Stomach (tissue), 9 donors: ENCODE data around the gene MKRN2OS. TPM values are rescaled to one million over a fixed set of nuclear protein-coding genes. Genes with fewer than 3 reads are reported as not detected.

ENCODE experiments used
- DNase-seq, 2 donors: peaks; one replicate each; pipeline versions ENCODE4 v3.0.0 to v3.0.0-alpha.2; 2013 to 2019
- H3K27ac ChIP-seq, 5 donors: fragments of 200-600 bp in 4 of 5; sonication (generic) in 4 of 5; one replicate each; pipeline ENCODE4 v1.5.1; 2013 to 2019; ENCODE audit warnings: mild to moderate bottlenecking in 1 of 5, moderate library complexity in 1 of 5
- H3K27me3 ChIP-seq, 3 donors: fragments of 200-600 bp; sonication (generic); one replicate each; pipeline ENCODE4 v1.5.1; 2017 to 2019; ENCODE audit warnings: mixed run types in 1 of 3
- H3K36me3 ChIP-seq, 4 donors: fragments of 200-600 bp; sonication (generic); 1 replicate in 3 of 4; 2 replicates in 1 of 4; pipeline ENCODE4 v1.5.1; 2016 to 2019
- H3K4me1 ChIP-seq, 4 donors: fragments of 200-600 bp; sonication (generic); one replicate each; pipeline ENCODE4 v1.5.1; 2016 to 2019
- H3K4me3 ChIP-seq, 4 donors: fragments of 200-600 bp; sonication (generic) in 3 of 4; one replicate each; pipeline ENCODE4 v1.5.1; 2016 to 2019; ENCODE audit warnings: mild to moderate bottlenecking in 1 of 4
- H3K9me3 ChIP-seq, 4 donors: fragments of 200-600 bp; sonication (generic); one replicate each; pipeline ENCODE4 v1.5.1; 2016 to 2019
- EP300 ChIP-seq: sonication (generic); formaldehyde crosslinking; IDR thresholded peaks from one replicate; pipeline ENCODE4 v1.6.1; 2017; ENCODE audit warnings: antibody characterized with exemption
- POLR2A ChIP-seq, 4 donors: fragments of 450-650 bp; IDR thresholded peaks; one replicate each; pipeline ENCODE4 v1.6.1; 2016; ENCODE audit warnings: antibody characterized with exemption in 4 of 4, control low read depth in 2 of 4, mild to moderate bottlenecking in 1 of 4, moderate library complexity in 1 of 4
- POLR2AphosphoS5 ChIP-seq, 3 donors: sonication (generic); formaldehyde crosslinking; IDR thresholded peaks; one replicate each; pipeline ENCODE4 v1.6.1; 2016; ENCODE audit warnings: antibody characterized with exemption in 3 of 3
- WGBS, 5 donors: extraction: QIAGEN DNeasy Blood & Tissue Kit in 3 of 5; methylation state at CpG; one replicate each; pipeline versions ENCODE4 v1.1.5 to v1.1.7; 2013 to 2018; 5-methylcytosine and 5-hydroxymethylcytosine counted together
- intact Hi-C: fragments of 100-400 bp; cut with DNase I; formaldehyde crosslinking; loops from one replicate; pipeline ENCODE4 v1.15.1; 2023; ENCODE audit warnings: low total_unique reads
- polyA plus RNA-seq, 3 donors: library from polyadenylated mRNA; stranded (reverse); fragments of 200-250 nt; gene quantifications; one replicate each; pipeline ENCODE4 v1.2.3, GENCODE V29; 2013
- total RNA-seq, 5 donors: library from RNA; depleted of rRNA; stranded (reverse); fragments of >200 nt; gene quantifications; one replicate each; pipeline versions ENCODE4 v1.1.0 to v1.2.3, GENCODE V29; 2014 to 2016
- TF ChIP-seq, protein P1 (sequence below), 7 experiments: fragments of 450-650 bp in 4 of 7; fragments of 200-600 bp in 3 of 7; sonication (generic) in 3 of 7; IDR thresholded peaks; one replicate each; pipeline ENCODE4 v1.5.1; 2016 to 2019; ENCODE audit warnings: antibody characterized with exemption in 7 of 7, control low read depth in 2 of 7, mild to moderate bottlenecking in 1 of 7
- donor health status: healthy with polysubstance abuse.
- donor health status: Bipolar disorder and iron deficiency.
- donor health status: healthy.

MKRN2OS gene
- total and polyA plus RNA-seq, 8 donors: 3.1 to 11.0 (median 4.3) TPM; not detected in 4

- WGBS, 5 donors: 80 to 100% (median 96%) methylated on average over 1 to 4 of the region's 4 CpGs
- Histone ChIP-seq H3K9me3 (no peaks in the 10 kb centered on the region), H3K36me3 (peaks cover 59 to 100% (median 99%) of the 10 kb centered on the region in 4 donors), H3K4me1 (peaks cover 0 to 4% (median 0%) of the 10 kb centered on the region in 4 donors), H3K27ac (no peak overlapping the region), H3K27me3 (no peaks in the 10 kb centered on the region), H3K4me3 (no peak overlapping the region)
- intact Hi-C loops: no loop called here
- TF ChIP-seq EP300: no peak
- TF ChIP-seq, protein P1, sequence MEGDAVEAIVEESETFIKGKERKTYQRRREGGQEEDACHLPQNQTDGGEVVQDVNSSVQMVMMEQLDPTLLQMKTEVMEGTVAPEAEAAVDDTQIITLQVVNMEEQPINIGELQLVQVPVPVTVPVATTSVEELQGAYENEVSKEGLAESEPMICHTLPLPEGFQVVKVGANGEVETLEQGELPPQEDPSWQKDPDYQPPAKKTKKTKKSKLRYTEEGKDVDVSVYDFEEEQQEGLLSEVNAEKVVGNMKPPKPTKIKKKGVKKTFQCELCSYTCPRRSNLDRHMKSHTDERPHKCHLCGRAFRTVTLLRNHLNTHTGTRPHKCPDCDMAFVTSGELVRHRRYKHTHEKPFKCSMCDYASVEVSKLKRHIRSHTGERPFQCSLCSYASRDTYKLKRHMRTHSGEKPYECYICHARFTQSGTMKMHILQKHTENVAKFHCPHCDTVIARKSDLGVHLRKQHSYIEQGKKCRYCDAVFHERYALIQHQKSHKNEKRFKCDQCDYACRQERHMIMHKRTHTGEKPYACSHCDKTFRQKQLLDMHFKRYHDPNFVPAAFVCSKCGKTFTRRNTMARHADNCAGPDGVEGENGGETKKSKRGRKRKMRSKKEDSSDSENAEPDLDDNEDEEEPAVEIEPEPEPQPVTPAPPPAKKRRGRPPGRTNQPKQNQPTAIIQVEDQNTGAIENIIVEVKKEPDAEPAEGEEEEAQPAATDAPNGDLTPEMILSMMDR (IDR thresholded peaks at IDR 0.05): no peak
- no peak for DNase-seq
These were observed 44.8 kb upstream of the MKRN2OS start for GRCh38 chr3:12590096-12590495.

DNA sequence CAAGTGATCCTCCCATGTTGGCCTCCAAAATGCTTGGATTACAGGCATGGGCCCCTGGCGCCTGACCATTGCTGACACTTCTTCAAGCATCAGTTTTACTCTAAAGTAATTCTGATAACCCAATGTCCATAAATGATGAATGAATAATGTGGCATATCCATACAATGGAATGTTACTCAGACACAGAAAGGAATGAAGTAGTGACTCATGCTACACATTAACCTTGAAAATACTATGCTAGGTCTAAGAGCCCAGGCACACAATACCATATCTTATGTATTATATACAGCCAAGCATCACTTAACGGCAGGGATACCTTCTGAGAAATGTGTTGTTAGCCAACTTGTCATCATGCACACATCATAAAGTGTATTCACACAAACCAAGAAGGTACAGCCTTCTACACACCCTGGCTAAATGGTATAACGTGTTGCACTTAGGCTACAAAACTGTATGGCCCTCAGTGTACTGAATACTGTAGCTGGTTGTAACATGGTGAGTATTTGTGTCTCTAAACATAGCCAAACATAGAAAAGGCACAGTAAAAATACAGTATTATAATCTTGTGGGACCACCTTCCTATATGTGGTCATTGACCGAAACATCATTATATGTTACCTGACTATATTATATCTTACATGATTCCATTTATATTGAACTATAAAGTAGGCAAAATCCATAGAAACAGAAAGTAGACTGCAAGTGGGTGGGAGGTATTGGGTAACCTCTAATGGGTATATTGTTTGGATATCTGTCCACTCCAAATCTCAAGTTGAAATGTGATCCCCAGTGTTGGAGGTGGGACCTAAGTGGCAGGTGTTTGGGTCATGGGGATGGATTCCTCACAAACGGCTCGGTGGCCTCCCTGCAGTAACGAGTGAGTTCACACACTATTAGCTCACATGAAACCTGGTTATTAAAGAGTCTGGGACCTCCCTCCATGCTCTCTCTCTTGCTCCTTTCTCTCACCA lies 43.0 kb upstream of the MKRN2OS start:
- no peak overlapping the region for H3K4me3 ChIP-seq
- peaks cover 60 to 100% (median 99%) of the 10 kb centered on the region in 4 donors for H3K36me3 ChIP-seq
- no peaks in the 10 kb centered on the region for H3K27me3 ChIP-seq
- no peak for DNase-seq
- H3K4me1 ChIP-seq: peaks cover 0 to 5% (median 4%) of the 10 kb centered on the region in 4 donors
- H3K9me3 ChIP-seq: no peaks in the 10 kb centered on the region
- 71 to 83% (median 75%) methylated on average over 7 of the region's 7 CpGs for WGBS, 5 donors
- H3K27ac ChIP-seq: no peak overlapping the region
- TF ChIP-seq POLR2A (IDR thresholded peaks at IDR 0.05) (no peak), POLR2AphosphoS5 (IDR thresholded peaks at IDR 0.05) (no peak), EP300 (no peak)
- TF ChIP-seq, protein P1 (IDR thresholded peaks at IDR 0.05): no peak
- intact Hi-C loops: no loop called here

DNA sequence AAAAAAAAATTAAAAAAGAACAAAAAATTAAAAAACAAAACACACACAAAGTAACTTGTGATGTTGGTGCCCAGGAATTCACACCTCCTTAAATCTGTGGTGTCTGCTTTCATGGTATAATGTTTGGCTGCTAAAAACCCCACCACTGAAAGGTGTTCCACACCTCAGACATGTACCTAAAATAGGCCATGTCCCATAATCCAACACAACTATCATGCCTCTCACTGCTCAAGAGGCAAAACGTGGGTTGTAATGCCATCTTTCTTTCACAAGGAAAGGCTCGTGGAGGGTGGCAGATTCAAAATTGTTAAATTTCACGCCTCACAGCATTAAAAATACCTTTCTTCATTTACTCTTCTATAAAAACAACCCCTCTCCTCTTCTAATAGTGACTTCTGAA lies 41.1 kb upstream of the MKRN2OS start:
- 81 to 83% (median 82%) methylated on average over 3 of the region's 3 CpGs for WGBS, 5 donors
- H3K27ac ChIP-seq: no peak overlapping the region
- peaks cover 0 to 8% (median 6%) of the 10 kb centered on the region in 4 donors for H3K4me1 ChIP-seq
- no peak for DNase-seq
- no peaks in the 10 kb centered on the region for H3K27me3 ChIP-seq
- intact Hi-C loops: no loop called here
- H3K36me3 ChIP-seq: peaks cover 68 to 100% (median 100%) of the 10 kb centered on the region in 4 donors
- no peak overlapping the region for H3K4me3 ChIP-seq
- no peak for TF ChIP-seq POLR2A (IDR thresholded peaks at IDR 0.05)
- TF ChIP-seq EP300: no peak
- TF ChIP-seq, protein P1 (IDR thresholded peaks at IDR 0.05): no peak
- TF ChIP-seq POLR2AphosphoS5 (IDR thresholded peaks at IDR 0.05): no peak
- H3K9me3 ChIP-seq: no peaks in the 10 kb centered on the region

- peaks cover 0 to 8% (median 6%) of the 10 kb centered on the region in 4 donors for H3K4me1 ChIP-seq
- H3K9me3 ChIP-seq: no peaks in the 10 kb centered on the region
- TF ChIP-seq, protein P1 (IDR thresholded peaks at IDR 0.05): no peak
- no peak for TF ChIP-seq POLR2A (IDR thresholded peaks at IDR 0.05)
- no peak for TF ChIP-seq POLR2AphosphoS5 (IDR thresholded peaks at IDR 0.05)
- TF ChIP-seq EP300: no peak
- peaks cover 68 to 100% (median 100%) of the 10 kb centered on the region in 4 donors for H3K36me3 ChIP-seq
- H3K27ac ChIP-seq: no peak overlapping the region
- H3K27me3 ChIP-seq: no peaks in the 10 kb centered on the region
- no peak overlapping the region for H3K4me3 ChIP-seq
- no peak for DNase-seq
- intact Hi-C loops: no loop called here
- WGBS, 5 donors: 65 to 86% (median 70%) methylated on average over 5 of the region's 5 CpGs
These were observed 40.7 kb upstream of the MKRN2OS start for GRCh38 chr3:12585970-12586369.
